Erythroblast (primary cell): ENCODE measurements around the gene ELL3.
"Not testable (repeated sequence)": the region's sequence is repeated elsewhere in the genome, so short reads cannot be mapped to it uniquely, and the experiment has no call there.

Experiments used
- DNase-seq, 2 experiments: peaks; one replicate each; lab custom pipeline; 2025; lab: John Stamatoyannopoulos, UW
- GATA1 ChIP-seq: IDR thresholded peaks from 2 replicates; pipeline ENCODE4 v1.6.1; 2011; ENCODE audit warnings: low read depth, mild to moderate bottlenecking, control low read depth, low read length, moderate library complexity
- POLR2A ChIP-seq: IDR thresholded peaks from 2 replicates; pipeline ENCODE4 v1.6.1; 2011; ENCODE audit warnings: mild to moderate bottlenecking, low read length

The ELL3 gene

GRCh38 chr15:43774062-43774461, 2.7 kb downstream of the ELL3 start:
- no peak for DNase-seq
- no peak for TF ChIP-seq GATA1
- no peak for TF ChIP-seq POLR2A

GRCh38 chr15:43772624-43773023, 4.1 kb downstream of the ELL3 start:
- DNase-seq: no peak
- TF ChIP-seq POLR2A (no peak), GATA1 (no peak)

GRCh38 chr15:43771816-43772215, 5.0 kb downstream of the ELL3 start:
- no peak for TF ChIP-seq GATA1
- no peak for TF ChIP-seq POLR2A

GRCh38 chr15:43769584-43770228, 7.1 kb downstream of the ELL3 start:
- DNase-seq: peak; percentile 68 to 82
- TF ChIP-seq POLR2A (no peak), GATA1 (no peak)

More at GRCh38 chr15:43771816-43772215, 5.0 kb downstream of the ELL3 start:
- peak; percentile 17 to 37 for DNase-seq

- DNase-seq: no peak
- TF ChIP-seq GATA1 (no peak), POLR2A (no peak)
Measured at GRCh38 chr15:43763819-43764446, 12.8 kb downstream of the ELL3 start.

GRCh38 chr15:43762824-43763223, 13.9 kb downstream of the ELL3 start:
- TF ChIP-seq POLR2A (no peak), GATA1 (no peak)
- no peak for DNase-seq

GRCh38 chr15:43751885-43752284, 24.9 kb downstream of the ELL3 start:
- DNase-seq: no peak
- TF ChIP-seq GATA1: no peak
- TF ChIP-seq POLR2A: no peak

GRCh38 chr15:43749690-43750345, 26.9 kb downstream of the ELL3 start:
- DNase-seq: no peak
- TF ChIP-seq POLR2A: no peak
- TF ChIP-seq GATA1: no peak

GRCh38 chr15:43748376-43748775, 28.4 kb downstream of the ELL3 start:
- peak; percentile 38 to 43 for DNase-seq

GRCh38 chr15:43746903-43747309, 29.9 kb downstream of the ELL3 start:
- peak; percentile 80 to 85 for DNase-seq

More at GRCh38 chr15:43748376-43748775, 28.4 kb downstream of the ELL3 start:
- no peak for TF ChIP-seq POLR2A
- no peak for TF ChIP-seq GATA1

- peak; percentile 94 to 95 for DNase-seq
Measured at GRCh38 chr15:43746245-43746902, 30.4 kb downstream of the ELL3 start, which contains the start of gene PDIA3. TSS of gene PDIA3 (plus strand) at chr15:43746438. CDS start at chr15:43746540, 102 bp downstream.

GRCh38 chr15:43735416-43735815, 41.4 kb downstream of the ELL3 start:
- TF ChIP-seq POLR2A (no peak), GATA1 (no peak)
- no peak for DNase-seq

More at GRCh38 chr15:43746245-43746902, 30.4 kb downstream of the ELL3 start, which contains the start of gene PDIA3:
- TF ChIP-seq POLR2A: peak; percentile 86

GRCh38 chr15:43728053-43728725, 48.6 kb downstream of the ELL3 start:
- not testable (repeated sequence) for DNase-seq

GRCh38 chr15:43726306-43726705, 50.5 kb downstream of the ELL3 start:
- not testable (repeated sequence) for DNase-seq
